Fibroblast of skin of left biceps (primary cell): Measurements from ENCODE around the gene TAOK1.

Experiments
- DNase-seq, 2 experiments: peaks; one replicate each; pipeline ENCODE4 v3.0.0-alpha.2; 2013; ENCODE audit warnings: low read depth in 2 of 2

Gene TAOK1

DNA sequence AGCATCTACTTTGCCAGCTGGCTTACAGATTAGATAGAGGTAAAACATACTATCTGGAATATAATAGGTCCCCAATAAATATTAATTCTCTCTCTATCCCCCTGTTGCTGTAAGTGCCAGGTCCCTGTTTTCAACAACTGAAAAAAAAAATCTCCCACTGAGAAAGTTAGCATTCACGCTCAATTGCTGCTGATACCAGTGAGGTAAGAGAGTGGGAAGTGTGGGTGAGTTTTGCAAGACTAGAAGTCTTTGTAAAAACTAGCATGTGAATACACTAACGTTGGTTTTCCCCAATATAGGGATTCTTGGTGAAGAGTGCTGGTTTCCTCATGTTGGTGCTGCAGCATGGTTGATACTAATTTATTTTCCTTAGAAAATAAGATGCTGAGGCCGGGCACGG lies 11.7 kb upstream of the TAOK1 start:
- DNase-seq, result no peak

DNA sequence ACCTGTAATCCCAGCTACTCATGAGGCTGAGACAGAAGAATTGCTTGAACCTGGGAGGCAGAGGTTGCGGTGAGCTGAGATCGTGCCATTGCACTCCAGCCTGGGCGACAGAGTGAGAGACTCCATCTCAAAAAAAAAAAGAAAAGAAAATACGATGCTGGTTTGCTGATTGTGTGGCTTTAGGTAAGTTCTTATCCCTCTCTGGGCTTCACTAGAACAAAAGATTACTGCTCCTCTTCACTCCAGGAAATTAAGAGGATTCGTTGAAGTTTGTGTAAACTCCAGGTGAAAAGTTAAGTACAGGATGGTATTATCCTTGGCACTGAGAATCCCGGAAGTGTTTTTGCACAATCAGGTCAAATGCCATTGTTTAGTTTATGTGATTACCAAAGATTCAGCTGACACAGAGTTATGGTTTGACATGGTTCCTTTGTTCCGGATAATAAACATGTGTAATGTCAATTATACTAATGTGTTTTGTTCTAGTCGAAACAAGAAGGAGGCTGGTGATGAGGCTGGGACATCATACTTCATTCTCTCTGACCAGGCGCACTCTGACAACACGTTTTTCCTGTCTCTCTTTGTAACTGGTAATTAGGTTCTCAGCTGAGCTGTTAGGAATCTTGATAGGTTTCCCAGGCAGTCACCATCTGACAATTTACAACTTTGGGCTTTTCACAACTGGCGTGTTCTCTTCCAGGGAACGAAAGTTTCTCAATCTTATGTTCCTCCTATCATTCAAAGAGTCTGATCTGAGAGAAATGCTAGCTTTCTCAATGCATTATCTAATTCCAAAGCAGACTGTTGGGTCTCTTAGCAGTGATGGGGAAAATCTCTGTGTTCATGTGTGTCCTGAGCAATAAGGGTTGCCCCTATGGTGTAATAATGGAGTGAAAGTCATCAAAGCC lies 10.8 kb upstream of the TAOK1 start:
- DNase-seq, result no peak

- DNase-seq, result no peak
Measured at GRCh38 chr17:29383686-29384085, 6.5 kb upstream of the TAOK1 start.

GRCh38 chr17:29384901-29385300 lies 5.3 kb upstream of the TAOK1 start:
- no peak for DNase-seq

DNA sequence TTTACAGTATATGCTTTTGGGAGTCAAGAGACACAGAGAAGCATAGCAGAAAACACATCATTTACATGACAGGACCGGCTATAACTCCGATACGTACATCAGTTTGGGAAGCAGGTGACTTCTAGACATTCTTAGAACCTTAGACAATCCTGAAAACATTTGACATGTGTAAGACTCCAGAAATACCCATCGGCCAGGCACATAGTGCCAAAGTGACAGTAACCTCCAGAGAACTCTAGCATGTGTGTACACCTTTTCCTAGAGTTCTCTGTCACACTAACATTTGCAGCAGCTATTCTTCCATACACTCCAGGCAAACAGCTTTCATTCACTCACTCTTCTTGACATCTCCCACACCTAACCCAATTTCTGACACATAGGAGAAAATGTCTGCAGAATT lies 3.4 kb upstream of the TAOK1 start:
- no peak for DNase-seq

- no peak for DNase-seq
Measured at GRCh38 chr17:29388937-29389336, 1.2 kb upstream of the TAOK1 start.

DNA sequence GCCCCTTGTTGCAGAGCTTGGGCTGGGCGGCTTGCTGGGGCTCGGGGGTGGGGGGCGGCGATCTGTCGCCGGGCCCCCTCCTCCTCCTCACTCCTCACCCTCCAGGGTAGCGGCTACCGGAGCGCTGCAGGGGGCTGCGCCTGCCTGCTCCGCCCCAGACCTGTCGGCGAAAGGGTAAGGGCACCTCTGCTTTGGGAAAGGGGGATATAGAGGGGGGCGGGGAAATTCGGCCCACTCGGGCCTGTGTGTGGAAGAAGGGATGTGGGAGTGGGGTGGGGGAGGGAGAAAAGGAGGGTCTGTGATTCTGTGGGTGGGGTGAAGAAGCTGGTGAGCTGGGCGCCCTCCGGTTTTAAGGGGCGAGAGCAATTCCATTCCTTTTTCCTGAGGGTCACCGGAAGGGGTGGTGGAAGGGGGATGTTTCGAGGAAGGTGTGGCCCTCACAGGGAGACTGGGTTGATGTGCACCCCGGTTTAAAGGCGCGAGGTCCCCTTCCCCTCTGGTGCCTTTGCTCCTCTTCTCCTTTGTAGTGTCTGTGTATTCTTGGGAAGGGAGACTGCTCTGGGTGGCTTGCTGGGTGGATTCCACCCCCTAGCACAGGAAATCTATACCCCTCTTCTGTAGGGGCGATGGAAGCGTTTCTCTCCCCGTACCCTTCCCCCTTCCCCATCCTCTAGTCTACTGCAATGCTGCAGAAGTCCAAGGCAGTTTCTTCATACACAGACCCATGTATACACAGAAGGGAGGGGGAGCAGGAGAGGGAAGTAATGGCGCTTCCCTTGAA lies 878 bp downstream of the TAOK1 start:
- no peak for DNase-seq

- no peak for DNase-seq
Measured at GRCh38 chr17:29393436-29393835, 3.3 kb downstream of the TAOK1 start.

- DNase-seq, result no peak
Measured at GRCh38 chr17:29394761-29395160, 4.6 kb downstream of the TAOK1 start.

DNA sequence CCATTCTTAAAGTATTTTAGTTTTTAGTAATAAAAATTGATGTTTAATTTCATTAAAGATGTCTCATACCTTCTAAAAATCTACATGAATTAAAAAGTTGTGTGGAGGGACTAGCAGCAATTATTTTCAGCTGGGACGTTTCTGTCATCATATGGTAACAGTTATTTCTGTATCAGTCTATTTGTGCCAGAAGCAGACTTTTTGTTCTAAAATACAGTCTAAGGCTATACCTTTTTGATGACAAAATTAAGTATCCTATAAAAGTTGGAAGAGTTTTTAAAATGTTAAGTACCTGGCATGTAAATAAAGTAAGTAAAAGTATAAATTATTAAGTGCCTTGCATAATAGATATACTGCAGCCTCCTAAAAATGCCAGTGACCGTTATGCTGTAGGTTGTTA lies 5.9 kb downstream of the TAOK1 start:
- no peak for DNase-seq

- no peak for DNase-seq
Measured at GRCh38 chr17:29399634-29400033, 9.5 kb downstream of the TAOK1 start.

GRCh38 chr17:29400818-29401217 lies 10.7 kb downstream of the TAOK1 start:
- DNase-seq, result no peak

- DNase-seq, result no peak
Measured at GRCh38 chr17:29401258-29401657, 11.1 kb downstream of the TAOK1 start.

- no peak for DNase-seq
Measured at GRCh38 chr17:29407856-29408255, 17.7 kb downstream of the TAOK1 start.

DNA sequence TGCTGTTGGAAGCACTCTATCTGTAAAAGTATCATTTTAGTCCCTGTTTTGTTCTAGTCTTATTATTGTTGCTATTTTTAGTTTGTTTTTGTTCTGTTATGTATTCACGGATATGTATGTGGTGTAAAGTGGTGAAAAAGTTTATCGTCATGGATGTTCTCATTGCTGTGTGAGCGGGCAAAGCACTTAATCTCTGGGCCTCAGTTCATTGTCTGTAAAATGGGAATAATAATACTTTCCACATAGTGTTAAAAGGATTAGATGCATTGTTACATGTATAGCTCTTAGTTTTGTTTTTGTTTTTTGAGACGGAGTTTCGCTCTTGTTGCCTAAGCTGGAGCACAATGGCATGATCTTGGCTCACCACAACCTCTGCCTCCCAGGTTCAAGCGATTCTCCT lies 19.8 kb downstream of the TAOK1 start:
- DNase-seq, result no peak

DNA sequence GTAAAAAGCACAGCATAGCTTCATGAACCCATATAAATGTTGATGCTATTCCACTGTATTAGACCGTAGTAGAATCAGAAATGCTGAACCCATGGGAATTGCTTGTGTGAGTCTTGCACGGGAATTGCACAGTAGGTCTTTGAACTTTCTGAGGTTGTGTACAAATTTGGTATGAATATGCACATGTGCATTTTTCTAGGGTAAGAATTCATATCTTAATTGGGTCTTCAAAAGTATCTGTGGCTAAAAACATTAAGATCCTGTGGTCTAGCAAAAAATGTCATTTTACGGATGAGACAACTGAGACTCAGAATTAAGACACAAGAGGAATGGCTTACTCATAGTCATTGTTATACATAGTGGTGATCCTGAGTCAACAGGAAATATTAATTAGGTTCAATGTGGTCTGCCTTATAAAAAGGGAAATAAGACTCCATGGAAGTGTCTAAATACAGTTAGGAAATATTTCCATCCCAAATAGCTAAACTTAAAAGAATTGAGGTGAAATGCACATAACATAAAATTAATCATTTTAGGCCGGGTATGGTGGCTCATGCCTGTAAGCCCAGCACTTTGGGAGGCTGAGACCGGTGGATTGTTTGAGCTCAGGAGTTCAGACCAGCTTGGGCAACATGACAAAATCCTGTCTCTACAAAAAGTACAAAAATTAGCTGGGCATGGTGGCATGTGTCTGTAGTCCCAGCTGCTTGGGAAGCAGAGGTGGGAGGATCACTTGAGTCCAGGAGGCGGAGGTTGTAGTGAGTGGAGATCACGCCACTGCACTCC lies 22.8 kb downstream of the TAOK1 start:
- DNase-seq, result peak; percentile 69 to 71

GRCh38 chr17:29420128-29420527 lies 30.0 kb downstream of the TAOK1 start:
- no peak for DNase-seq

- no peak for DNase-seq
Measured at GRCh38 chr17:29430275-29430674, 40.1 kb downstream of the TAOK1 start.

GRCh38 chr17:29433541-29433940 lies 43.4 kb downstream of the TAOK1 start:
- DNase-seq, result no peak

DNA sequence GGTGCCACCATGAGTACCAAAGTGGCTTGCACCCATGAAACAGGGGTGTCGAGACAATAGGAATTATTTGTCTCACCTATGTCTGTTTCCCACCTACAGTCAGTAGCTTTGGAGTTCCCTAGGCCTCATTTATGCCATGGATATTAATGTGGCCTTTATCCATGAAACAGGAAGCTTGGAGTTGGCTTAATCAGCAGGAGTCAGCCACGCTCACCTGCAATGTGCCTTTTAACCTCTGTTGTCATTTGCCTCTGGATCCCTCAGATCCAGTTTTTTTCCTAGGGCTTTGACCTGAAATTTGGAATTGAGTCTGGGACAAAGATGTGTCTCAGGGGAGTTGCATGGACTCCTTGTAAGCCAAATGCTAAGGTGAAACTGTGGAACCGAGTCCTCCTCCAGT lies 44.4 kb downstream of the TAOK1 start:
- no peak for DNase-seq

- DNase-seq, result no peak
Measured at GRCh38 chr17:29442451-29442850, 52.3 kb downstream of the TAOK1 start.

DNA sequence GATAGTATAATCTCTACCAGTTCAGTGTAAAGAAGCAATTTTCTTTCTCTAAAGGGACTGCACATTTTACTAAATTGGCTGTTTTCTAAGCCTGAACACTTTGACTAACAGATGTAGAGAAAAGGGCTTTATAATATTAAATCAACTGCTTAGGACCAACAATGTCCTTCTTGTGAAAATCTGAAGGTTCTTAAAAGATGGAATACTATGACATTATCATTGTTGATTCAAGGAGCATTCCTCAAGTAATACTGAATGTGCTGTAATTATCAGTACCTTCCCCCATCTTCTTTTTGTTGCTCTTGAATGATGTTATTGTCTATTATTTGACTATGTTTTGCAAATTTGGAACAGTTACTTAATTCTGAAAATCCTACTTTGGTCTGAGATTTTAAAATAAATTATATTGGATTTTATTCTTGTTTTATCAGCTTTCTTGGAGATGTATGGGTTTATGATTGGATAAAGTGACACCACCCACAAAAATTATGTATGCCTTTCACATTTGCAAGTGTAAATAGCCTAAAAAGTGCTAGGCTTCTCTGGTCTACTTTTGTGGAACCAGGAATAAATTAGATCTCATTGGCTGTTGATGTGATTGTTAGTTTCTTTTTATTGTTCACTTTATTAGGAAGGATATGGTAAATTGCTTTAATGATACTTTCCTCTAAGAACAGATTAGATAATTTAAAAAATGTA lies 53.0 kb downstream of the TAOK1 start:
- no peak for DNase-seq
